Activated naive CD8-positive, alpha-beta T cell treated with anti-CD3 and anti-CD28 coated beads for 36 hours (primary cell): ENCODE data around the gene SON. TPM values are rescaled to one million over a fixed set of nuclear protein-coding genes. Genes with fewer than 3 reads are reported as not detected.

Source experiments
- DNase-seq: peaks from one replicate; pipeline ENCODE4 v3.0.0; 2021
- H3K27ac Mint-ChIP-seq: one replicate; pipeline ENCODE4 v1.8.0; 2022; ENCODE audit warnings: mild to moderate bottlenecking, moderate library complexity, mixed read lengths
- H3K27me3 Mint-ChIP-seq: one replicate; pipeline ENCODE4 v1.8.0; 2022; ENCODE audit warnings: mild to moderate bottlenecking, mixed read lengths
- H3K36me3 Mint-ChIP-seq: one replicate; pipeline ENCODE4 v1.8.0; 2021; ENCODE audit warnings: mild to moderate bottlenecking, mixed read lengths
- H3K4me1 Mint-ChIP-seq: one replicate; pipeline ENCODE4 v1.8.0; 2021; ENCODE audit warnings: mixed read lengths
- H3K4me3 Mint-ChIP-seq: one replicate; pipeline ENCODE4 v1.8.0; 2022; ENCODE audit warnings: mild to moderate bottlenecking, moderate library complexity, mixed read lengths
- H3K9me3 Mint-ChIP-seq: one replicate; pipeline ENCODE4 v1.8.0; 2022; ENCODE audit warnings: mixed read lengths
- total RNA-seq, 2 experiments: library from RNA; stranded (reverse); gene quantifications; one replicate each; pipeline ENCODE4 v1.2.3, GENCODE V29; 2021

Gene SON
- total RNA-seq, 2 experiments from 2014 or later = 283 to 328 TPM

DNA sequence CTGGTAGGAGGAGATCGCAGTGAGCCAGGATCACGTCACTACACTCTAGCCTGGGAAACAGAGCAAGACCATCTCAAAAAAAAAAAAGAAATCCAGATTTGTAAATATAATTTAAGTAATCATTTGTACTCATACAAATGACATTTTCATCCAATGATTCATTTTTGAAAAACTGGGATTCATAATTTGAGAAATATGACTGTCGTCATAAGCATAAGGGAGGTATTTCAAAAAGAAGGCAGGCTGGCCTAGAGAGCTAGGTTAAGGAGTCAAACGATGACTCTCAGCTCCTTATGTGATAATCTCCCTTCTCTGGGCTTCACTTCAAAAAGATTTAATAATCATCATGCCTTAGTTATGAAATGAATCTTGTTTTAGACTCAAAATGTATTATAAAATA is 3.2 kb upstream of the SON start:
- no peaks in the 10 kb centered on the region for H3K27me3 Mint-ChIP-seq
- no peak overlapping the region for H3K4me3 Mint-ChIP-seq
- H3K36me3 Mint-ChIP-seq = peaks cover 66% of the 10 kb centered on the region
- peaks cover 21% of the 10 kb centered on the region for H3K4me1 Mint-ChIP-seq
- DNase-seq = no peak
- no peak overlapping the region for H3K27ac Mint-ChIP-seq
- H3K9me3 Mint-ChIP-seq = no peaks in the 10 kb centered on the region

DNA sequence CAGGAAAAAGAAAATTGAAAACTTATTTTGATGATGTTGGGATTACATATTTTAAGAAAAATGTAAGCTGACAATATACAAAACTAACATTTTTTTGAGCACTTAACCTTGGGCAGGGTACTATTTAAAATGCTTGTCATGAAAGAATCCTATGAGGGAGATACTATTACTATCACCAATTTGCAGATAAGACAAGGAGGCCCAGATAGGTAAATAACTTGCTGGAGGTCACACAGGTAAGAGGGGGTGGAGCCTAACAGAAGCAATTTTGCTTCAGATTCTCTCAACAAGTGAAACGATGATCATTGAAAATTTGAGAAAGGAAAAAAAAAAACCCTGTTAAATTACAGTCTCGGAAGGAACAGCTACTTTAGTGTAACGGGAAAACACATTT is 2.1 kb upstream of the SON start:
- H3K36me3 Mint-ChIP-seq = peaks cover 64% of the 10 kb centered on the region
- no peaks in the 10 kb centered on the region for H3K27me3 Mint-ChIP-seq
- peak overlapping the region; percentile 97 for H3K27ac Mint-ChIP-seq
- H3K9me3 Mint-ChIP-seq = no peaks in the 10 kb centered on the region
- peaks cover 28% of the 10 kb centered on the region for H3K4me1 Mint-ChIP-seq
- H3K4me3 Mint-ChIP-seq = peak overlapping the region; percentile 88
- no peak for DNase-seq

DNA sequence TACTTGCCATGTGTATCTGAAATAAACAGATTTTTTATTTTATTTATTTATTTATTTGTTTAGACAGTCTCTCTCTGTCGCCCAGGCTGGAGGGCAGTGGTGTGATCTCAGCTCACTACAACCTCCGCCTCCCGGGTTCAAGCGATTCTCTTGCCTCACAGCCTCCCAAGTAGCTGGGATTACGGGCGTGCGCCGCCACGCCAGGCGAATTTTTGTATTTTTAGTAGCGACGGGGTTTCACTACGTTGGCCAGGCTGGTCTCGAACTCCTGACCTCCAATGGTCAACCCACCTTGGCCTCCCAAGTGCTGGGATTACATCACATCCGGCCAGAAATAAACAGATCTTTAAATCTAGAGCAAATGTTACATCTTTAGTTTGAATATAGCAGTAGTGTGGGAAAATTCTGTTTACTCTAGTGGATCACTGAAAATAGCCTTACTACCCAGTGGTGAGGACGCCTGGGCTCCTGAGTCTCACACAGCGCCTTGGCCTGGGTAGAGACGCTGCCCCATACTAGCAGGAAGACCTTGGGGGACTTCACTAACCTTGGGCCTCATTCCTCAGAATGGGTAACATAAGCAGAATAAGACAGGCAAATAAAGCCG is 1.6 kb upstream of the SON start:
- peak overlapping the region; percentile 88 for H3K4me3 Mint-ChIP-seq
- H3K36me3 Mint-ChIP-seq = peaks cover 61% of the 10 kb centered on the region
- DNase-seq = peak; percentile 15
- H3K9me3 Mint-ChIP-seq = no peaks in the 10 kb centered on the region
- H3K27ac Mint-ChIP-seq = peak overlapping the region; percentile 97
- H3K4me1 Mint-ChIP-seq = peaks cover 31% of the 10 kb centered on the region
- no peaks in the 10 kb centered on the region for H3K27me3 Mint-ChIP-seq

DNA sequence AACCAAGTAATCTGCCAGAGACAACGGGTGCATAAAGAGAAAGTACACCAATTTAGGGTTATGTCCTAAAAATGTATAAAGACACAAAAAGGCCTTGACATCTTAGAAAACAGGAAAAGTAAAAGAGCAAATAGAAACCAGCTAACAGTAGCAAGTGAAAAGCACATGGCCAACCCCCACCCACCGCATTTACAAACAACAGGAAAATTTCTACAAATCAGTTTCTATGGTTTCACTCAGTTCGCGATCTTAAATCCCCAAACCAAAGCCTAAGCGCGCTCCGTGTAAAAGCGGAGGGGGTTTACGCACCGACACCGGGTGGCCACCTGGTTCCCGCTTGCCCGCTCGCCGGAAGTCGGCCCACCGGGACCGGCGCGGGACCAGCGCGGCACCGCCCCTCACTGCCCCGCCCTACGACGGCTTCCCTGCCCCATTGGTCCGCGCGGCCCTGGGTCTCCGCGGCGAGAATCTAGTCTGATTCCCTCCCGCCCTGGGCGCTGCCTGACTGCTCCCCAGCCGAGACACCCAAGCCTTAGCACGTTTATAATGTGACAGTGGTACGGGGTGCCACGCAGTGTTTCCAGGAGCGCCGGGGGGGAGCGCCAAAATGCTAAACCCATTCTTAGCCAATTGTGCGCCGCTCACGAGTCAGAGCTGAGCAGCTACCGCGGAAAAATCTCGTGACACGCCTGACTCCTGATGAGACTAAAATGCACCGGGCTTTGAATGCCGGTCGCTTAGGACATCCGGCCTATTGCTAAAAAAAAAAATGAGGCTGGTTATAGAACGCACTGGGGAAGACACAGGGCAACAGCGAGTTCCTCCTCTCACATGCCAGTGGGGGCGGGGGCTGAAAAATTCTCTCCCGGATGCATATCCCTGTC is 840 bp upstream of the SON start, which contains the start of gene GART:
Gene GART, minus strand, starts transcription at position 362 of the 884 bp plus-strand sequence. CDS start 2,802 bp downstream, outside the sequence.
- peak within 1 kb of the TSS; percentile 97 for H3K27ac Mint-ChIP-seq
- H3K27me3 Mint-ChIP-seq = no peaks in the 10 kb centered on the region
- no peaks in the 10 kb centered on the region for H3K9me3 Mint-ChIP-seq
- peak; percentile 91 for DNase-seq
- peaks cover 60% of the 10 kb centered on the region for H3K36me3 Mint-ChIP-seq
- H3K4me3 Mint-ChIP-seq = peak within 1 kb of the TSS; percentile 88
- peaks cover 33% of the 10 kb centered on the region for H3K4me1 Mint-ChIP-seq

DNA sequence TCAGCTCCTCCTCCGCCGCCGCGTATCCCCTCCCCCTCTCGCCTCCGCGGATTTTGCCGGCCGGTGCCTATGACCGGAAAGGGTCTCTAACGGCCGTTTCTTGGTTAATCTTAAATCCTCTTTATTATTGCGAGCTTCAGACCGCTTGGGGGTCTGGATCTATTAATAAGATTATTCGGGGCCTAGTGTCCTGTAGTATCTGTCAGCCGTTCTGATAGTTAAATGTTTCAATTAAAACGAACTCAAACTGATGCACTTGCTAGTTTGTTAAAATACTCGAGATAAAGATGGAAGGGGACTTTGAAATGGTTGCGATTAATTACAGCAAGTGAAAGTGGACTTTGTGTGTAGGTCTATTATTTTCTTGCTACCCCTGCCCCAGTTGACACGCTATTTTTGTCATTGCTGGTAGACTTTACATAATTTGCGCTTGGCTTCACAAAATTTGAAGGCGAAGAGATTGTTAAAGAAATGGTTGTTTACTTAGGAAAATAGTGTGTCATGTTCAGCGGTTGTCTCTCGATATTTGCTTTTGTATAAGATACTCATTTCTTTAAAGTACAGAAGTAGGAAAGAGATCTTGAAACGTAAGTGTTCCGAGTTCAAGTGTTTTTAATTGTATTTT is 779 bp downstream of the SON start:
- H3K36me3 Mint-ChIP-seq = peaks cover 48% of the 10 kb centered on the region
- peak overlapping the region; percentile 97 for H3K27ac Mint-ChIP-seq

DNA sequence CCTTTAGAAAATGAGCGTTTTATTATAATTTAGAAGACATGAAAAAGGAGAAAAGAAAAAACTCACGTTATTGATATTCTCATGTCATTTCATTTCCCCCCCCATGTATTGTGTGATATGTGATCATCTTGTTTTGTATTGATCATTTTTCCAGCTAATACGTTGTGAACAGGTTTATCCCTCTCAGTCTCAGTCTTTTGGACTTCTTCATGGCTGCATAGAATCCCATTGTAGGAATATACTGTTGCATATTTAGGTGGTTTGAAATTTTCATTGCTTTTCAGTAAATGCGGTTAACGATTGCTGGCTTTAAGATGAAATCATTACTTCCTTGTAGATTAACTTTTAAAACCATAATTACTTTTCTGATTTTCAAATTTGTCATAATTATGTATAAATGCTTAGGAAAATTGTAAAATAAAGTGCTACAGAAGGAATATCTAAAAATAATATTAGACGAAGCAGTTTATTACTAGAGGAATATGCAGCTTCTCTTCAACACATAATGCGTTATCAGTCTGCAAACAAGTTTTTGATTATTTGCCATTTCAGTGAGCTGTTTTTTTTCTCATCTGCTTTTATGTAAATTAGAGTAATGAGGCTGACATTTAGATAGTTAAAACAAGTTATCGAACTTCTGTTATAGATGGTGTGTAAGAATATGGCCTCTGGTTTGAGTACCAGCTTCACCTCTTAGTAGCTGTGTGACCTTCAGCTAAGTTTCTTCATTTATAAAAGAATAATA is 1.8 kb downstream of the SON start:
- Mint-ChIP-seq H3K36me3 (peaks cover 48% of the 10 kb centered on the region), H3K27ac (peak overlapping the region; percentile 97), H3K4me1 (peaks cover 36% of the 10 kb centered on the region), H3K9me3 (no peaks in the 10 kb centered on the region), H3K4me3 (peak overlapping the region; percentile 88), H3K27me3 (no peaks in the 10 kb centered on the region)
- no peak for DNase-seq

More for the DNA sequence above, 779 bp downstream of the SON start:
- peak; percentile 80 for DNase-seq
- Mint-ChIP-seq H3K9me3 (no peaks in the 10 kb centered on the region), H3K4me3 (peak overlapping the region; percentile 88), H3K27me3 (no peaks in the 10 kb centered on the region), H3K4me1 (peaks cover 38% of the 10 kb centered on the region)

DNA sequence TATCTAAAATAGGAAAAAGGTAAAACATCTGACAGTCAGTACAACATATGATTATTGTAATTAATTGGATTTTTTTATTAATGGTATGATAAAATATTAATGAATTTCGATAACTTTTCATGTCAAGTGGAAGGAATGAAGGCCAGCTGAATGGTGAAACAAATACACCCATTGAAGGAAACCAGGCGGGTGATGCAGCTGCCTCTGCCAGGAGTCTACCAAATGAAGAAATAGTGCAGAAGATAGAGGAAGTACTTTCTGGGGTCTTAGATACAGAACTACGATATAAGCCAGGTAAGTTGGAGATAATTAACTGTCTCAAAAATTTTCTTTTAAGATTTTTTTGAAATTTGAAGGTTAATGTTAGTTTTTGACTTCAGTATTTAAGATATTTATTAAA is 3.2 kb downstream of the SON start:
- H3K27ac Mint-ChIP-seq = peak overlapping the region; percentile 73
- peak overlapping the region; percentile 59 for H3K4me3 Mint-ChIP-seq
- no peak for DNase-seq
- peaks cover 45% of the 10 kb centered on the region for H3K36me3 Mint-ChIP-seq
- H3K27me3 Mint-ChIP-seq = no peaks in the 10 kb centered on the region
- H3K9me3 Mint-ChIP-seq = no peaks in the 10 kb centered on the region
- H3K4me1 Mint-ChIP-seq = peaks cover 27% of the 10 kb centered on the region

DNA sequence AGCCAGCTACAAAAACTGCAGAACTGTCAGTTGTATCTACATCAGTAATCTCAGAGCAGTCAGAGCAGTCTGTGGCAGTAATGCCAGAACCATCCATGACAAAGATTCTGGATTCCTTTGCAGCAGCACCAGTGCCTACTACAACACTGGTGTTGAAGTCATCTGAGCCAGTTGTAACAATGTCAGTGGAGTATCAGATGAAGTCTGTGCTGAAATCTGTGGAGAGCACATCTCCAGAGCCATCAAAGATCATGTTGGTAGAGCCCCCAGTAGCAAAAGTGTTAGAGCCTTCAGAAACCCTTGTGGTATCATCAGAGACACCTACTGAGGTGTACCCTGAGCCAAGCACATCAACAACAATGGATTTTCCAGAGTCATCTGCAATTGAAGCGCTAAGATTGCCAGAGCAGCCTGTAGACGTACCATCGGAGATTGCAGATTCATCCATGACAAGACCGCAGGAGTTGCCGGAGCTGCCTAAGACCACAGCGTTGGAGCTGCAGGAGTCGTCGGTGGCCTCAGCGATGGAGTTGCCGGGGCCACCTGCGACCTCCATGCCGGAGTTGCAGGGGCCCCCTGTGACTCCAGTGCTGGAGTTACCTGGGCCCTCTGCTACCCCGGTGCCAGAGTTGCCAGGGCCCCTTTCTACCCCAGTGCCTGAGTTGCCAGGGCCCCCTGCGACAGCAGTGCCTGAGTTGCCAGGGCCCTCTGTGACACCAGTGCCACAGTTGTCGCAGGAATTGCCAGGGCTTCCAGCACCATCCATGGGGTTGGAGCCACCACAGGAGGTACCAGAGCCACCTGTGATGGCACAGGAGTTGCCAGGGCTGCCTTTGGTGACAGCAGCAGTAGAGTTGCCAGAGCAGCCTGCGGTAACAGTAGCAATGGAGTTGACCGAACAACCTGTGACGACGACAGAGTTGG is 7.3 kb downstream of the SON start:
- Mint-ChIP-seq H3K9me3 (no peaks in the 10 kb centered on the region), H3K4me1 (peaks cover 44% of the 10 kb centered on the region), H3K4me3 (no peak overlapping the region), H3K27me3 (no peaks in the 10 kb centered on the region), H3K27ac (peak overlapping the region; percentile 20), H3K36me3 (peaks cover 50% of the 10 kb centered on the region)
- DNase-seq = no peak

DNA sequence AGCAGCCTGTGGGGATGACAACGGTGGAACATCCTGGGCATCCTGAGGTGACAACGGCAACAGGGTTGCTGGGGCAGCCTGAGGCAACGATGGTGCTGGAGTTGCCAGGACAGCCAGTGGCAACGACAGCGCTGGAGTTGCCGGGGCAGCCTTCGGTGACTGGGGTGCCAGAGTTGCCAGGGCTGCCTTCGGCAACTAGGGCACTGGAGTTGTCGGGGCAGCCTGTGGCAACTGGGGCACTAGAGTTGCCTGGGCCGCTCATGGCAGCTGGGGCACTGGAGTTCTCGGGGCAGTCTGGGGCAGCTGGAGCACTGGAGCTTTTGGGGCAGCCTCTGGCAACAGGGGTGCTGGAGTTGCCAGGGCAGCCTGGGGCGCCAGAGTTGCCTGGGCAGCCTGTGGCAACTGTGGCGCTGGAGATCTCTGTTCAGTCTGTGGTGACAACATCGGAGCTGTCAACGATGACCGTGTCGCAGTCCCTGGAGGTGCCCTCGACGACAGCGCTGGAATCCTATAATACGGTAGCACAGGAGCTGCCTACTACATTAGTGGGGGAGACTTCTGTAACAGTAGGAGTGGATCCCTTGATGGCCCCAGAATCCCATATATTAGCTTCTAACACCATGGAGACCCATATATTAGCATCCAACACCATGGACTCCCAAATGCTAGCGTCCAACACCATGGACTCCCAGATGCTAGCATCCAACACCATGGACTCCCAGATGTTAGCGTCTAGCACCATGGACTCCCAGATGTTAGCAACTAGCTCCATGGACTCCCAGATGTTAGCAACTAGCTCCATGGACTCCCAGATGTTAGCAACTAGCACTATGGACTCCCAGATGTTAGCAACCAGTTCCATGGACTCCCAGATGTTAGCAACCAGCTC is 8.2 kb downstream of the SON start:
- peaks cover 47% of the 10 kb centered on the region for H3K4me1 Mint-ChIP-seq

DNA sequence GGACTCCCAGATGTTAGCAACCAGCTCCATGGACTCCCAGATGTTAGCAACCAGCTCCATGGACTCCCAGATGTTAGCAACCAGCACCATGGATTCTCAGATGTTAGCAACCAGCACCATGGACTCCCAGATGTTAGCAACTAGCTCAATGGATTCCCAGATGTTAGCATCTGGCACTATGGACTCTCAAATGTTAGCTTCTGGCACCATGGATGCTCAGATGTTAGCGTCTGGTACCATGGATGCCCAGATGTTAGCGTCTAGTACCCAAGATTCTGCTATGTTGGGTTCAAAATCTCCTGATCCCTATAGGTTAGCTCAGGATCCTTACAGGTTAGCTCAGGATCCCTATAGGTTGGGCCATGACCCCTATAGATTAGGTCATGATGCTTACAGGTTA is 8.8 kb downstream of the SON start:
- peaks cover 65% of the 10 kb centered on the region for H3K36me3 Mint-ChIP-seq
- DNase-seq = no peak
- H3K27me3 Mint-ChIP-seq = no peaks in the 10 kb centered on the region
- H3K27ac Mint-ChIP-seq = no peak overlapping the region
- no peak overlapping the region for H3K4me3 Mint-ChIP-seq
- peaks cover 49% of the 10 kb centered on the region for H3K4me1 Mint-ChIP-seq
- no peaks in the 10 kb centered on the region for H3K9me3 Mint-ChIP-seq

More for the DNA sequence above, 8.2 kb downstream of the SON start:
- Mint-ChIP-seq H3K36me3 (peaks cover 59% of the 10 kb centered on the region), H3K4me3 (no peak overlapping the region), H3K27me3 (no peaks in the 10 kb centered on the region), H3K9me3 (no peaks in the 10 kb centered on the region), H3K27ac (no peak overlapping the region)
- DNase-seq = no peak

DNA sequence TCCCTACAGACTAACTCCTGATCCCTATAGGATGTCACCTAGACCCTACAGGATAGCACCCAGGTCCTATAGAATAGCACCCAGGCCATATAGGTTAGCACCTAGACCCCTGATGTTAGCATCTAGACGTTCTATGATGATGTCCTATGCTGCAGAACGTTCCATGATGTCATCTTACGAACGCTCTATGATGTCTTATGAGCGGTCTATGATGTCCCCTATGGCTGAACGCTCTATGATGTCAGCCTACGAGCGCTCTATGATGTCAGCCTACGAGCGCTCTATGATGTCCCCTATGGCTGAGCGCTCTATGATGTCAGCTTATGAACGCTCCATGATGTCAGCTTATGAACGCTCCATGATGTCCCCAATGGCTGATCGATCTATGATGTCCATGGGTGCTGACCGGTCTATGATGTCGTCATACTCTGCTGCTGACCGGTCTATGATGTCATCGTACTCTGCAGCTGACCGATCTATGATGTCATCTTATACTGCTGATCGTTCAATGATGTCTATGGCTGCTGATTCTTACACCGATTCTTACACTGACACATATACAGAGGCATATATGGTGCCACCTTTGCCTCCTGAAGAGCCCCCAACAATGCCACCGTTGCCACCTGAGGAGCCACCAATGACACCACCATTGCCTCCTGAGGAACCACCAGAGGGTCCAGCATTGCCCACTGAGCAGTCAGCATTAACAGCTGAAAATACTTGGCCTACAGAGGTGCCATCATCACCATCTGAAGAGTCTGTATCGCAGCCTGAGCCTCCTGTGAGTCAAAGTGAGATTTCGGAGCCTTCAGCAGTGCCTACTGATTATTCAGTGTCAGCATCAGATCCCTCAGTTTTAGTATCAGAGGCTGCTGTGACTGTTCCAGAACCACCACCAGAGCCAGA is 9.5 kb downstream of the SON start:
- no peaks in the 10 kb centered on the region for H3K9me3 Mint-ChIP-seq
- H3K36me3 Mint-ChIP-seq = peaks cover 71% of the 10 kb centered on the region
- peak overlapping the region; percentile 26 for H3K27ac Mint-ChIP-seq
- H3K4me3 Mint-ChIP-seq = no peak overlapping the region
- H3K27me3 Mint-ChIP-seq = no peaks in the 10 kb centered on the region
- DNase-seq = no peak
- H3K4me1 Mint-ChIP-seq = peaks cover 45% of the 10 kb centered on the region

DNA sequence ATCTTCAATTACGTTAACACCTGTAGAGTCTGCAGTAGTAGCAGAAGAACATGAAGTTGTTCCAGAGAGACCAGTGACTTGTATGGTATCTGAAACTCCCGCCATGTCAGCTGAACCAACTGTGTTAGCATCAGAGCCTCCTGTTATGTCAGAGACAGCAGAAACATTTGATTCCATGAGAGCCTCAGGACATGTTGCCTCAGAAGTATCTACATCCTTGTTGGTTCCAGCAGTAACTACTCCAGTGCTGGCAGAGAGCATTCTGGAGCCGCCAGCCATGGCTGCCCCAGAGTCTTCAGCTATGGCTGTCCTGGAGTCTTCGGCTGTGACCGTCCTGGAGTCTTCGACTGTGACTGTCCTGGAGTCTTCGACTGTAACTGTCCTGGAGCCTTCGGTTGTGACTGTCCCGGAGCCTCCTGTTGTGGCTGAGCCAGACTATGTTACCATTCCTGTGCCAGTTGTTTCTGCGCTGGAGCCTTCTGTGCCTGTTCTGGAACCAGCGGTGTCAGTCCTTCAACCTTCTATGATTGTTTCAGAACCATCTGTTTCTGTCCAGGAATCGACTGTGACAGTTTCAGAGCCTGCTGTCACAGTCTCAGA is 10.3 kb downstream of the SON start:
- no peak overlapping the region for H3K27ac Mint-ChIP-seq
- H3K36me3 Mint-ChIP-seq = peaks cover 77% of the 10 kb centered on the region
- H3K9me3 Mint-ChIP-seq = no peaks in the 10 kb centered on the region
- H3K4me3 Mint-ChIP-seq = no peak overlapping the region
- peaks cover 49% of the 10 kb centered on the region for H3K4me1 Mint-ChIP-seq
- no peaks in the 10 kb centered on the region for H3K27me3 Mint-ChIP-seq
- no peak for DNase-seq
